ENCODE results near the gene ELMO1.

- TF ChIP-seq FOXA1 (IDR thresholded peaks at IDR 0.05) (no peak), ELF4 (IDR thresholded peaks at IDR 0.05) (no peak), BHLHE40 (IDR thresholded peaks at IDR 0.05; ENCODE audit: borderline replicate concordance) (no peak), TARDBP (IDR thresholded peaks at IDR 0.05) (no peak), LEF1 (IDR thresholded peaks at IDR 0.05; ENCODE audit: borderline replicate concordance) (no peak), ZNF384 (IDR thresholded peaks at IDR 0.05) (no peak), FOXM1 (IDR thresholded peaks at IDR 0.05; ENCODE audit: borderline replicate concordance) (no peak), L3MBTL2 (conservative IDR thresholded peaks at IDR 0.05) (no peak)
Measured at GRCh38 chr7:37039131-37039749, 409.4 kb downstream of the ELMO1 start.
